NCI-H69 (cell line): Measurements from ENCODE around the gene RBM26.
"Not testable (repeated sequence)": the region's sequence is repeated elsewhere in the genome, so short reads cannot be mapped to it uniquely, and the experiment has no call there.

Experiments used
- DNase-seq: peaks from one replicate; lab custom pipeline; 2025; lab: John Stamatoyannopoulos, UW

RBM26 gene

DNA sequence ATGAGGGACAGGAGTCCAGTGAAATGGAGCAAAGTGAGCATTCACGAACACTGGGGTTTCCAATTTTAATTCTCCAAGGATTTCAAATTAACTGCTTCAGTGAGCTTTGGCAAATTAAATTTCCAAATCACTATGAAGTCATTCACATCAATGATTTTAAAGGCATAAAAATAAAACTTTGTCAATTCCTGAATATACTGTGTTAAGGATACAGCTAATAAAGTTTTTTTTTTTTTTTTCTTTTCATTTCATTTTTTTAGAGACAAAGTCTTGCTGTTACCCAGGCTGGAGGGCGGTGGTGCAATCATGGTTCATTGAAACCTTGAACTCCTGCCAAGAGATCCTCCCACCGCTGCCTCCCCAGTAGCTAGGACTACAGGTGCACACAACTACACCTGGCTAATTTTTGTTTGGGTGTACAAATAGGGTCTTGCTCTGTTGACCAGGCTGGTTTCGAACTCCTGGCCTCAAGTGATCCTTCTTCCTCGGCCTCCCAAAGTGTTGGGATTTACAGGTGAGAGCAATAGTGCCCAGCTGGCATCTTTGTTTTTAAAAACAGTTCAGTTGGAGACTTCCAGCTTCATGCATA lies 21.9 kb downstream of the RBM26 start:
- peak; percentile 45 for DNase-seq

GRCh38 chr13:79382545-79383275 lies 23.3 kb downstream of the RBM26 start:
- DNase-seq, result peak; percentile 13

GRCh38 chr13:79380997-79381396 lies 25.1 kb downstream of the RBM26 start:
- DNase-seq, result no peak

GRCh38 chr13:79379274-79379673 lies 26.8 kb downstream of the RBM26 start:
- no peak for DNase-seq

DNA sequence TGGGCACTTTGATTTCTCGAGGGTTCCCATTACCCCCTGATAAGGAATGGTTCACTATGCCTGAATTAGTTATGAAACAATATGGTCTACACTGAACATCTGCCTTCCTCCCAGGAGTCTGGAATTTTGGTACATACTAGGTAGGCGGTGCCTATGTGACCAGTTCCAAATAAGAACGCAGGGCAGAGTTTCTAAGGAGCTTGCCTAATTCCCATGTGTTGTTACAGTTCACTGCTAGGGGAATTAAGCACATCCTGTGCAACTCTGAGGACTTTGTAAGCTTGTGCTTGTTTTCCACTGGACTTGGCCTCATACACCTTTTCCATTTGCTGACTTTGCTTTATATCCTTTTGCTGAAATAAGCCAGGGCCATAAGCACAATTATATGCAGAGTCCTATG lies 29.2 kb downstream of the RBM26 start:
- peak; percentile 1 for DNase-seq

- DNase-seq, result no peak
These were observed 31.5 kb downstream of the RBM26 start for GRCh38 chr13:79374578-79374977.

- no peak for DNase-seq
These were observed 32.1 kb downstream of the RBM26 start for GRCh38 chr13:79373916-79374315.

DNA sequence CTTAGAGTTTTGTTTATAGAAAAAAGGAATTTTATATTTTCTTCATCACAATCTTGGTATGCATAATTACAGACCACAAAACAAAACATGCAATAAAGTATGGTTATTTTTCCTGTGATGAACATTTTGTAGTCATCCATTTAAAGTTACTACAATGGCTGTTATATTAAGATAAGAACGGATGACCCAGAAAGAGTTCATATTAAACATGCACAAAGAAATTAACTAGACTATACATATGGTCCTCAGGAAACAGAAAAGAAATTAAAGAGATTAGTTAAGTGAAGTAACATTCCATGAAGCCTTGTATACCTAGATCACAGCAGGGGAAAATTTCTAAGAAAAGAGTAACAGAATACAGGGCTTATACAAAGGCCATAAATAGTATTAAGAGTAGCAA lies 36.8 kb downstream of the RBM26 start:
- DNase-seq, result no peak

GRCh38 chr13:79365981-79366380 lies 40.1 kb downstream of the RBM26 start:
- DNase-seq, result no peak

GRCh38 chr13:79361299-79361698 lies 44.8 kb downstream of the RBM26 start:
- no peak for DNase-seq

GRCh38 chr13:79360095-79360494 lies 46.0 kb downstream of the RBM26 start:
- DNase-seq, result no peak

DNA sequence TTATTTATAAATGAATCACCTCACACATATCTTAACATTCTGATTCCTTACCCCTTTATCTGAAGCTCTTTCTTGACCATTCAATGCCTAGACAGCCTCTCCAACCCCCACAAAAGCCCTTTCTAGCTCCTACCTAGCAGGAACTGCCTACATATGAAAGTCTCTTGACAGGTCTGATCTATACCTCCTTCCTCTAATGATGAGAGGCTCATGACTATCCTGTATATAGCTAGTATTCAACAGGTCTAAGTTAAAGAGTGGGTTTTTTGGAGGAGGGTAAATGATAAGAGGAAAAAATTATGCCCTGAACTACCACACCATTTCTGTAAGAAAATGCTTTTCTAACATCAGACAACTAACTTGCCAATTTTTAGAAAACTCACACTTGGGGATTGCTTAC lies 47.0 kb downstream of the RBM26 start:
- DNase-seq, result no peak

GRCh38 chr13:79354285-79354684 lies 51.8 kb downstream of the RBM26 start:
- no peak for DNase-seq

DNA sequence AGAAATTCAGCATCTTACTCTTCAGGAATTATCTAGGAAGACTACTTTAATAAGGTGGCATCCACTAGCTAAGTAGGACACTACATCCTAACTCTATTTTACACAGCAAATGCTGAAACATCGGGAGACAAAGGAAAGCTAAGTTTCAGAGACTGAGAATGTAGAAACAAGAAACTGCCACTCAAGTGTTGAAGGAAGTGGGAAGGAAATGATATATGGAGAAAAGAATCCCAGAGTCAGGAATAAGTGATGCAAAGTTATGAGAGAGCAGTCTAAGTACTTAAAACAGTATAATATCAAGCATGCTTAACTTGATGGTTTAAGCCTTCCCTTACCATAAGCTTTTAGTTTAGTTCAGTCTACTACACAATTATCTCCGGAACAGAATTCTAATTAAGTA lies 52.4 kb downstream of the RBM26 start:
- no peak for DNase-seq

DNA sequence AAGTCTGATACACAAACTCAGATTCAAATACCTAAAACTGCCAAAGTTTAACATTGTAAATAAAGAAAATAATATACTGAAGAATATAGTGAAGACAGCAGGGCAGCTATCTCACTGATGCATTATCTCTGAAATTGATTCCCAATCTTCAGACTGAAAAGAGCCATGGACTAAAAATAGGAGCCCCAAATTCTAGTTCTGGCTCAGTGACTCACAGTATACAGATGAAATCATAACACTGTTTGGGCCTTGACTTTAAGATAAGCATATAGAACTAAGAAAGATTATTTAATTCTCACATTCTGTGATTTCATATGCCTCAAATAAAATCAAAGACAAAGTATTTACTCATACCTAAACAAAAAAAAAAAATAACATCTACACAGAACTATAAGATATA lies 53.9 kb downstream of the RBM26 start:
- no peak for DNase-seq

- not testable (repeated sequence) for DNase-seq
These were observed 56.4 kb downstream of the RBM26 start for GRCh38 chr13:79349608-79350007.

GRCh38 chr13:79349011-79349410 lies 57.0 kb downstream of the RBM26 start:
- DNase-seq, result no peak

DNA sequence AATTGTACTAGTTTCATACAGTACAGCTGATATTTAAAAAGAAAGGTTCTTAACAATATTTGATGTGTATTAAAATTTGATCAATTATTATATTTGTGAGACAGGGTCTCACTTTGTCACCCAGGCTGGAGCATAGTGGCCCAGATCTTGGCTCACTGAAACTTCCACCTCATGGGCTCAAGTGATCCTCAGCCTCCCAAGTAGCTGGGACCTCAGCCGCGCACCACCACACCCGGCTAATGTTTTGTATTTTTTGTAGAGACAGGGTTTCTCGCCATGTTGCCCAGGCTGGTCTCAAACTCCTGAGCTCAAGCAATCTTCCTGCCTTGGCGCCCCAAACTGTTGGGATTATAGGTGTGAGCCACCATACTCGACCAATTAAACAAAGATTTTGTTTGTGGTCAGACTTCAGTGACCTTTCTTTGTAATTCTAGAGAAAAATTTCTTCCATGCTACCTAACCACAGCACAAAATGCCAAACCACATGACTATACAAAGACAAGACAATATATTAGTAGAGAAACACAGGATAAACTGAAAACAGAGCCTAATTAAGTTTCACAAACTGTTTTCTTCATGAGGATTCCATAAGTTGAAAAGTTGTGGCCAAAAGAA lies 59.6 kb downstream of the RBM26 start:
- no peak for DNase-seq

GRCh38 chr13:79341202-79341601 lies 64.9 kb downstream of the RBM26 start:
- no peak for DNase-seq

DNA sequence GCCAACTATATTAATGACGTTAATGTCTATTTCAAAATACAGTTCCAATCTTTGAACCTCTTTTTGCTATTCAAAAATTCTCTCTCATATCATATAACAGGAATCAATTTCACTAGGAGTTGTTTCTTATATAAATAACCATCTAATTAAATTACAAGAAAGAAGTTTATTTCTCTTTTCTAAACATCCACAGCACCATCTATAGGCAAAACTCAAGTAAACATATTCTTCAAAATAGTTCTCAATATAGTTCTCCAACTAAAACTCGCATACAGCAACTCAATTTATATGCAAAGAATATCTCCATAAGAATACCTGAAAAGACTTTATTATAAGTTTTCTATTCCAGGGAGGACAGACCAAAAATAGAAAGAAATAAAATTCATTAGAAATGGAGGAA lies 65.6 kb downstream of the RBM26 start:
- no peak for DNase-seq

DNA sequence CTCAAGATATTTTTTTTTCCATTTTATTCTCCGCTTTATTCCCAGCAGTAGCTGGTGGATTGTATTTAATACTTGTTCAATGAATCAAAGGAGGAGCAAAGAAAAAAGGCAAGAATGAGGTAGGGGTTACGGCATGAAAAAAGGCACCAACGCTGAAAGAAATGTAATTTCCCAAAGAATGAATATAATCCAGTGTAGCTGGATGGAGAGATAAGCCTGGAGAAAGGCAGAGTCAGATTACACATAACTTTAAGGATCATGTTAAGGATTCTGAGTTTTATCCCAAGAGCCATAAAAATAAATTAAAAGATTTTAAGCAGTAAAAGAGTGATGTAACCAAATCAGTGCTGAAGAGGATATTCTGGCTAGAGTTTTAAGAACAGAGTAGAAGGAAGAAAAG lies 67.7 kb downstream of the RBM26 start:
- no peak for DNase-seq

DNA sequence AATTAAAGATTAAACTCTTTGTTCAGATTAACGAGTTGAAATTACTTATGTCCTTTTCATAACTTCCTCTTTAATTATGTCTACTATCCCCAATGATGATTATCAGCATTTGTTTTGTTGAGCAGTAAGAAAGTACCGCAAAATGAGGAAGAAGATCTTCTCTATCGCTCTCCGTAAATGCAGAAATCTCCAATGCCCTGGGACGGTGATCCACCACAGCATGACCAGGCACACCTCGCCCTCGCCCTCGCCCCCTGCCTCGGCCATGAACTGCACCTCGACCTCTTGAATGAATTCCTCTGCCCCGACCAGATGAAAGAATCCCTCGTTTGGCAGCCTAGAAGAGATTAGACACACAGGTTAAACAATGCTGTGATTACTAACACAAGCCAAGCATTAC lies 69.1 kb downstream of the RBM26 start:
- no peak for DNase-seq

DNA sequence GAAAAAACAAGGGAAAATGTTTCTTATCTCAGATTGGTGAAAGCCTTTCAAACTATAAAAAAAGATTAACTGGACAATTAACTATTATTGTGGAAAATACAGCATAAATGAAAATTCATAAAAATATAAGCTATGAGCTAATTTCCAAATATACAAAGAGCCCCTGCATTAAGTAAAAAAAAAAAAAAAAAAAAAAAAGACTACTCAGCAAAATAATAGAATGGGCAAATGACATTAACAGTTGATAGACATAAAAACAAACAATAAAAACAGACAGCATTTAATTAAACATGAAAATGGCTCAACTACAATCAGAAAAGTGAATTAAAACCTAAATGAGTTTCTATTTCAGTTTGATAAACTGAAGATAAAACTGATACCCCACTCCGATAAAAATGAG lies 77.5 kb downstream of the RBM26 start:
- DNase-seq, result no peak

GRCh38 chr13:79320433-79320832 lies 85.6 kb downstream of the RBM26 start:
- no peak for DNase-seq
